ENCODE results near the gene MIEF2. TPM values are rescaled to one million over a fixed set of nuclear protein-coding genes. Genes with fewer than 3 reads are reported as not detected.
A peak's percentile ranks its signal among the peaks of the same experiment; 100 is the strongest.

MIEF2 gene
- total RNA-seq, 1 donor from 2014 or later, result 18.4 TPM

DNA sequence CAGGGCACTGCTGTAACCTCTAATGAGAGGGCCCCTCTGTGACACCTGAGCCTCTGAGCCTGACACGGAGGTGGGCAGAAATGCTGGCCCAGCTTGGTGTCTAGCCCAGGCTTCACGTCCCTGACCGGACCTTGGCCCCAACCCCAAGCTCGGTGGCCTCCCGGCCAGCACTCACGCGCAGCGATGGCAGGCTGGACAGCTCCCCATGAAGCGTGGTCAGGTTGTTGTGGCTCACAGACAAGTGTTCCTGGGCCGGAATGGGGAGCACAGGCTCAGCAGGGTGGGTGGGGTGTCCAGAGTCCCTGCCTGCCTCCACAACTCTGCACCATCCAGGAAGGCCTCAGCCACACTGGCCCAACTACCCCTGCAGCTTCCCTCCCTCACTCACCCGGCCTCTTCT is 4.1 kb upstream of the MIEF2 start:
- Histone ChIP-seq H3K27me3 (no peaks in the 10 kb centered on the region), H3K4me3 (peak overlapping the region in 1 of 2 donors; percentile 94), H3K36me3 (peaks cover 0 to 55% of the 10 kb centered on the region in 2 donors), H3K27ac (no peak overlapping the region), H3K4me1 (peaks cover 46% of the 10 kb centered on the region), H3K9me3 (no peaks in the 10 kb centered on the region)
- TF ChIP-seq POLR2AphosphoS5 (IDR thresholded peaks at IDR 0.05; ENCODE audit: insufficient read depth in 1 of 2, low read depth in 1 of 2), result no peak
- TF ChIP-seq, protein P1, sequence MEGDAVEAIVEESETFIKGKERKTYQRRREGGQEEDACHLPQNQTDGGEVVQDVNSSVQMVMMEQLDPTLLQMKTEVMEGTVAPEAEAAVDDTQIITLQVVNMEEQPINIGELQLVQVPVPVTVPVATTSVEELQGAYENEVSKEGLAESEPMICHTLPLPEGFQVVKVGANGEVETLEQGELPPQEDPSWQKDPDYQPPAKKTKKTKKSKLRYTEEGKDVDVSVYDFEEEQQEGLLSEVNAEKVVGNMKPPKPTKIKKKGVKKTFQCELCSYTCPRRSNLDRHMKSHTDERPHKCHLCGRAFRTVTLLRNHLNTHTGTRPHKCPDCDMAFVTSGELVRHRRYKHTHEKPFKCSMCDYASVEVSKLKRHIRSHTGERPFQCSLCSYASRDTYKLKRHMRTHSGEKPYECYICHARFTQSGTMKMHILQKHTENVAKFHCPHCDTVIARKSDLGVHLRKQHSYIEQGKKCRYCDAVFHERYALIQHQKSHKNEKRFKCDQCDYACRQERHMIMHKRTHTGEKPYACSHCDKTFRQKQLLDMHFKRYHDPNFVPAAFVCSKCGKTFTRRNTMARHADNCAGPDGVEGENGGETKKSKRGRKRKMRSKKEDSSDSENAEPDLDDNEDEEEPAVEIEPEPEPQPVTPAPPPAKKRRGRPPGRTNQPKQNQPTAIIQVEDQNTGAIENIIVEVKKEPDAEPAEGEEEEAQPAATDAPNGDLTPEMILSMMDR (IDR thresholded peaks at IDR 0.05), result no peak
- no peak for TF ChIP-seq POLR2A (IDR thresholded peaks at IDR 0.05)
- no peak for DNase-seq (ENCODE audit: extremely low spot score in 2 of 2)
- intact Hi-C loops (cut with DNase I), result no loop called here

- Histone ChIP-seq H3K27me3 (no peaks in the 10 kb centered on the region), H3K4me3 (peak overlapping the region; percentile 85 to 94), H3K4me1 (peaks cover 51% of the 10 kb centered on the region), H3K9me3 (no peaks in the 10 kb centered on the region), H3K27ac (peak overlapping the region; percentile 90), H3K36me3 (peaks cover 0 to 51% of the 10 kb centered on the region in 2 donors)
- intact Hi-C loops (cut with DNase I), result no loop called here
- no peak for DNase-seq (ENCODE audit: extremely low spot score in 2 of 2)
- TF ChIP-seq POLR2AphosphoS5 (IDR thresholded peaks at IDR 0.05; ENCODE audit: insufficient read depth in 1 of 2, low read depth in 1 of 2) (no peak), POLR2A (IDR thresholded peaks at IDR 0.05) (no peak)
- TF ChIP-seq, protein P1 (IDR thresholded peaks at IDR 0.05), result no peak
These were observed 3.7 kb upstream of the MIEF2 start for GRCh38 chr17:18256776-18257175.

- peaks cover 57% of the 10 kb centered on the region for H3K4me1 ChIP-seq
- H3K27ac ChIP-seq, result peak overlapping the region; percentile 90
- peak overlapping the region; percentile 85 to 94 for H3K4me3 ChIP-seq
- H3K27me3 ChIP-seq, result no peaks in the 10 kb centered on the region
- intact Hi-C loops (cut with DNase I), result no loop called here
- TF ChIP-seq, protein P1 (IDR thresholded peaks at IDR 0.05), result no peak
- TF ChIP-seq POLR2AphosphoS5 (IDR thresholded peaks at IDR 0.05; ENCODE audit: insufficient read depth in 1 of 2, low read depth in 1 of 2) (no peak), POLR2A (IDR thresholded peaks at IDR 0.05) (no peak)
- H3K9me3 ChIP-seq, result no peaks in the 10 kb centered on the region
- DNase-seq (ENCODE audit: extremely low spot score in 2 of 2), result no peak
- peaks cover 0 to 45% of the 10 kb centered on the region in 2 donors for H3K36me3 ChIP-seq
These were observed 3.0 kb upstream of the MIEF2 start for GRCh38 chr17:18257268-18257981.

DNA sequence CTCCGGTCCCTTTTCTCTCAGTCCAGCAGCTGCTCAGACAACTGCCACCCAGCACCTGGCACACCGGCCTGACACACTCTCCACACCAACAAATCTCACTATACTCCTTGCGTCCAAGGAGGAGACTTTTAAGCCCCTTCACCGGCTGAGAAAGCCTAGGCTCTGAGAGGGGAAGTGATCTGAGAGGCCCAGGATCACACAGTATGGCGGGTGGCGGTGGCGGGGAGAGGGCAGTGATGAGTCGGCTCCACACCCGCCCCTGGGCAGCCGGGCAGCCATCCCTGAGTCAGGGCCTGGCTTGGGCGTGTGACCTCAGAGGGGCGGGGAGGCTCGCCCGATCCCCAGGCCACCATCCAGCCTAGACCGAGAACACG is 2.5 kb upstream of the MIEF2 start:
- H3K4me3 ChIP-seq, result peak overlapping the region; percentile 85 to 94
- TF ChIP-seq POLR2AphosphoS5 (IDR thresholded peaks at IDR 0.05; ENCODE audit: insufficient read depth in 1 of 2, low read depth in 1 of 2) (no peak), POLR2A (IDR thresholded peaks at IDR 0.05) (no peak)
- TF ChIP-seq, protein P1 (IDR thresholded peaks at IDR 0.05), result no peak
- peak overlapping the region; percentile 90 for H3K27ac ChIP-seq
- peaks cover 62% of the 10 kb centered on the region for H3K4me1 ChIP-seq
- peaks cover 0 to 42% of the 10 kb centered on the region in 2 donors for H3K36me3 ChIP-seq
- DNase-seq (ENCODE audit: extremely low spot score in 2 of 2), result no peak
- H3K9me3 ChIP-seq, result no peaks in the 10 kb centered on the region
- intact Hi-C loops (cut with DNase I), result no loop called here
- H3K27me3 ChIP-seq, result no peaks in the 10 kb centered on the region

- peak within 1 kb of the TSS; percentile 85 to 94 for H3K4me3 ChIP-seq
- peaks cover 63% of the 10 kb centered on the region for H3K4me1 ChIP-seq
- H3K36me3 ChIP-seq, result peaks cover 0 to 42% of the 10 kb centered on the region in 2 donors
- DNase-seq (ENCODE audit: extremely low spot score in 2 of 2), result no peak
- no peaks in the 10 kb centered on the region for H3K27me3 ChIP-seq
- intact Hi-C loops (cut with DNase I), result no loop called here
- H3K27ac ChIP-seq, result peak within 1 kb of the TSS; percentile 90
- TF ChIP-seq POLR2AphosphoS5 (IDR thresholded peaks at IDR 0.05; ENCODE audit: insufficient read depth in 1 of 2, low read depth in 1 of 2) (peak in 1 of 2 donors; percentile 74), POLR2A (IDR thresholded peaks at IDR 0.05) (peak in 1 of 2 donors; percentile 79)
- TF ChIP-seq, protein P1 (IDR thresholded peaks at IDR 0.05), result no peak
- no peaks in the 10 kb centered on the region for H3K9me3 ChIP-seq
These were observed 2.0 kb upstream of the MIEF2 start, which contains the start of gene FLII for GRCh38 chr17:18258356-18259038. FLII (minus strand) TSS chr17:18258738; CDS start chr17:18258690, 48 bp downstream.
